Stimulated activated CD8-positive, alpha-beta memory T cell treated with anti-CD3 and anti-CD28 coated beads, Interleukin-4, amount 100 ng/mL, for 48 hours (primary cell): ENCODE measurements around the gene DBP.
A peak's percentile ranks its signal among the peaks of the same experiment; 100 is the strongest.
"Not testable (repeated sequence)": the region's sequence is repeated elsewhere in the genome, so short reads cannot be mapped to it uniquely, and the experiment has no call there.

Experiments used
- DNase-seq: peaks from one replicate; pipeline ENCODE4 v3.0.0-alpha.2; 2020

The DBP gene

DNA sequence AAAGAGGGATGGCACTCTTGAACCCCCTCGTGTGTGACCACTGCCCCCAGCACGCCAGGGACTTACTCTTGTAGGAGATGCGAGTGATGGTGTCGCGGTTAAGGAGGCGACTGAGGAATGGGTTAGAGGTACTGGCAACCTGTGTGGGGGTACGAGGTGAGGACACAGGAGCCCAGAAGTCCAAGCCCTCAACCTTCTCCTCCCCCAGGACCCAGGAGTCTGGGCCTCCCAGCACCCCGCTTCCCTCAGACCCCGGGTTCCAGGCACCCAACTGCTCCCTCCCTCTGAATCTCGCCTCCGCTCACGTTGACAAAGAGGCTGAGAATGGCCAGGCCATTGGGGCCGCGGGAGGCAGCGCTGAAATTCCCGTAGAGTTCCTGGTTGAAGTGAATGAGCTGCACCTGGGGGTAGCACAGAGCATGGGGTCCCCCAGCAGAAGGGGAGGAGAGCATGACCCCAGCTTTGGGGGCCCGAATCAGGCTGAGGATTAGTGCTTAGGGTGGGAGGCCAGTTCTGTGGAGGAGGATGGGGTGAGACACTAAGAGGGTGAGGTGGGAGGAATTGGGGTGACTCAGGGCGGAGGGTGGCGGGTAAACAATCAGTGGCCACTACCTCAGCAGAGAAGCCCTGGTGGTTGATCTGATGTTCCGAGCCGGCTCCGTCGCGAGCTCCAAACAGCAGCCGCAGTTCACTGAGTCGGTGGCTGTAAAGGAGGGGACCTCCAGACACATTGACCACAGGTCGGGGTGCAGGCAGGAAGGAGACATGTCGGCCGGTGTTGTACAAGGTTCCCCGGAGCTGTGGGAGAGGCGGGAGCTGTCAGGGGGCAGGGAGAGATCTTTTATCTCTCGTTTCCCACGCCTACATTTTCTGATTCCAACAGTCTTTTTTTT is 2.5 kb upstream of the DBP start:
- DNase-seq, result no peak

DNA sequence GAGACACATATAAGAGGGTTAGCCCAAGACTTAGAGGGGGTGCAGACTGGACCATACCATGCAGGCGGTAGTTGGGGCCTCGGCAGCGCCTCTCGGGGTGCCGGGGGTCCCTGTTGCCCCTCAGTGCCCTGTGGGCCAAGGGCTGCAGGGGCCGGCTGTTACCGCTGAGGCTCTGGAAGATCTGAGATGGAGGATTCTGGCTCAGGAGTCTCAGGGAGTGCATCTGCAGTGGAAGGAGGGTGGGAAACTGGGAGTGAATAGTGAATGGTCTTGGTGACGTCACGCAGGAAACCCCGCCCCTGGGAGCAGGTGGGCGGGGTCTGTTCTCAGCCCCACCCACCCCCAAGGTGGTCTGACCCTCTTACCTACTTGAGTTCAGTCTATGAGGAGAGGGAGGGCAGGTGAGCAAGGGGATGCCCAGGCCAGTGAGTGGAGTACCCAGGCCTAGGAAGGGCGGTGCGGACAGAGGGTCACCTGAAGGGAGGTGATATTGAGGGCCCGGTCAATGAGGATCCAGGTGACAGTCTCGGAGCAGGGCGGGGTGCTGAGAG is 1.7 kb upstream of the DBP start:
- DNase-seq, result no peak

DNA sequence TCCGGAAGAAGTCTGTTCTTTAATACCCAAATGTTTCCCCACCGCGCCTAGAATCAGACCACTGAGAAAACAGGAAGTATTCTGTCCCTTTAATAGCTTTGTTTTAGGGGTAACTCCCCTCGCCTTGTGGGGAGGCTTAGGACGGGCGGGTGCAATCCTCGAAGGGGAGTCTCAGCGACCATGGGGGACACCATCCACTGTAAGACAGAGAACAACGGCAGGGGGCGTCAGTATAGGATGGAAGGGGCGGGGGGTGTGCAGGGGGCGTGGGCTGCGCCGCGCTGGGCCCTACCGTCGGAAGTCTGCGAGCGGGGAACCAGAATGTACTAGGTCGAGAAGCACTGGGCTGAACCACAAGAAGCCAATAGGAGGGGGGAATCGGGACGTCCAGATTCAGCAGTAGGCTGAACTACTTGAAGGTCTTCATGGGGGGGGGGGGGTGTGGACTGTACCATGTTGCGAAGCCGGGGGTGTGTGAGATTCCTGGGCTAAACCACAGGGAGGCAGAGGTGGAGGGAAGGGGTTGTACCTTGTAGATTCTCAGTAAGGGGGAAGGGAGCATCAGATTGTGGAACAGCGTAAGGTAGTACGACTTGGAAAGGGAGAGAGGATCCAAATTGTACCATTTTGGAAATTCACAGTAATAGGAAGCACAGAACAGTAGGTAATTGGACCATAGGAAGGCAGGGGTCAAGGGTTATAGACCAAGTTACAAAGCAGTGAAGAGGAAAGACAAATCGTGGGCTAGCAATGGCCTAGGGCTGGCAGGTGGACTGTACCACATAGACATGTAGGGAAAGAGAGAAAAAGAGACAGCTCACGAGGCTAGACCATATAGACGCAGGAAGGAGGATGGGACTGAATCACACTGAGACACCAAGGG is 1.0 kb upstream of the DBP start:
- peak; percentile 76 for DNase-seq

DNA sequence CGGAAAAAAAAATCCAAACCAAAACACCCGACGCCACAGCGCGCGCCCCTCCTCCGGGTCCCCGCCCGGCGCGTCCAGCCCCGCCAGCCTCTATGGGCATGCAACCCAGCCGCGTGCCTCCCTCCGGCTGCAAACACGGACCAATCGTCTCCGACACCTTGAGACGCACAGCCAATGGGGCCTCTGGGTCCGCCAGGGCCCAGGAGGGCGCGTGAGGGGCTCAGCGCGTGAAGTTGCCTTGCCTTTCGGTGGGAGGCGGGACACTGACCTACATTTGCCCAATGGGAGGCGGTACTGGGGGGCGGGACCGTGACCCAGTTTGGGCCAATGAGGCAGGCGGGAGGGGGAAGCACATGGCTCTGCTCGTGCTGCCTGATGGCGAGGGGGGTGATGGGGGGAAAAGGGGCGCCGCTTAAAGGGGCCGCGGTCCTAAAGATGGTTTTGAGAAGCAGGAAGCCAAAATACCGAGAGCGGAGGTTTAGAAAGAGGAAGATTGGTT is 319 bp upstream of the DBP start:
- DNase-seq, result peak; percentile 99

DNA sequence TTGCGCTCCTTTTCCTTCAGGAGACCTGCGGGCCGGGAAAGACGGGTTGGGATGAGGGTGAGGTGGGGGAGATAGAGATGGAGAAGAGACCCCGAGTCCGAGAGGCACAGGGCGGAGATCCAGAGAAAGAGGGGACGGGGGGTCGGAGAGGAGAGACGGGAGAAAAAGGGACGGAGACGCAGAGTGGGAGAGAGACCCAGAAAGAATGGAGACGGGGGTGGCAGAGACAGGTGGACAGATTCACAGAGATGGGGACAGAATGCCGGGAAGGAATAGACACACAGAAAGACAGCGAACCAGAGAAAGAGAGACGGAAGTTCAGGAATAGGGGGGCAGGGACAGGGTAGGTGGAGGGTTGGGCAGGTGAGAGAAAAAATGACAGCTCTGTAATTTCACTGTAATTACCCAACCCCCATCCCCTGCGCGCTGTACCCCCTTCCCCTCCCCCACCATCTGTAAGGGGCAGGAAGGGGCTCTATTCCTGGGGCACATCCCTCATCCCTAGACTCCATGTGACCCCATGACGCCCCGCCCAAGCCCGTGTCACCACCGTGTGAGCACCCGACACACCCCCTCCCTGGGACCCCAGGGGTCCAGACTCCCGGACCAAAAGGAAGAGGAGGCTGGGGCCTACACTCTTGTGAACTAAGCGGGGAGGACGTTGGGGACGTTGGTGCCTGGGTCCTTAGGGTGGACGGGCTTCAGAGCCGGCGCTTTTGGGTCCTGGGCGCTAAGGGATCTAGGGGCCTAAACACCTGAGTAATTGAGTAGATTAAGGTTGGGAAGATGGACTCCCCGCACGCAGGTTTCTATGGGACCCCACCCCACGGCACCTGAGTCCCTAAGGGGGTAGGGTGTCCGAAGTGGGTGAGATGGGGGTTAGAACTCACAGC is 967 bp downstream of the DBP start:
- DNase-seq, result no peak

DNA sequence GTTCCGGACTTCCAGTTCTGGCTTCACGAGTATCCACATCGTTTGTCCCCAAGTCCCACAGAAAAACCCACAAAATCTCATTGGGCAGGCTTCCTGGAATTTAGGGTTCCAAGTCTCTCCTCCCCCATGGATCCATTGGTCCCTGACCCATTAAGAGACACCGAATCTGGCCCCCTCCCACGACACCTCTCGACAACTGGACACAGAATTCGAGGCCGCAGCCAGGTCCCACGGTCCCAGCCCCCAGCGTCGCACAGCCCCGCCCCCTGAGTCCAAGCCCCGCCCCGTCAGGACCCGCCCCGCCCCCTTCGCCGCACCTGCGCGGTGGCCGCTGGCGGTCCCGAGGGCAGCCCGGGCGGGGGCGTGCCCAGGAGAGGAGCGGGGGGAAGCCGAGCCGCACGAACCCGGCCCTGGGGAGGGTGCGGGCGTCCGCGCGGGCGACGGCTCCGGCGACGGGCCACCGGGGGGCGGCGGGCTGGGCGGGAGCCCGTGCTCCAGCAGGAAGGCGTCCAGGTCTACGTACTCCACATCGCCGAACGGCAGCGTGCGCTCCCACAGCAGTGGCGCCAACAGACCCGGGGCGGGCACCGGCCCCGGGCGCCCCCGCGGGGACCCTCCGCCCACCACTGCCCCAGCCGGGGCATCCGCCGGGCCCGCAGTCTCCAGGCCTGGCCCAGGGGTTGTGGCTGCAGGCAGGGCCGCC is 1.8 kb downstream of the DBP start:
- peak; percentile 83 for DNase-seq

DNA sequence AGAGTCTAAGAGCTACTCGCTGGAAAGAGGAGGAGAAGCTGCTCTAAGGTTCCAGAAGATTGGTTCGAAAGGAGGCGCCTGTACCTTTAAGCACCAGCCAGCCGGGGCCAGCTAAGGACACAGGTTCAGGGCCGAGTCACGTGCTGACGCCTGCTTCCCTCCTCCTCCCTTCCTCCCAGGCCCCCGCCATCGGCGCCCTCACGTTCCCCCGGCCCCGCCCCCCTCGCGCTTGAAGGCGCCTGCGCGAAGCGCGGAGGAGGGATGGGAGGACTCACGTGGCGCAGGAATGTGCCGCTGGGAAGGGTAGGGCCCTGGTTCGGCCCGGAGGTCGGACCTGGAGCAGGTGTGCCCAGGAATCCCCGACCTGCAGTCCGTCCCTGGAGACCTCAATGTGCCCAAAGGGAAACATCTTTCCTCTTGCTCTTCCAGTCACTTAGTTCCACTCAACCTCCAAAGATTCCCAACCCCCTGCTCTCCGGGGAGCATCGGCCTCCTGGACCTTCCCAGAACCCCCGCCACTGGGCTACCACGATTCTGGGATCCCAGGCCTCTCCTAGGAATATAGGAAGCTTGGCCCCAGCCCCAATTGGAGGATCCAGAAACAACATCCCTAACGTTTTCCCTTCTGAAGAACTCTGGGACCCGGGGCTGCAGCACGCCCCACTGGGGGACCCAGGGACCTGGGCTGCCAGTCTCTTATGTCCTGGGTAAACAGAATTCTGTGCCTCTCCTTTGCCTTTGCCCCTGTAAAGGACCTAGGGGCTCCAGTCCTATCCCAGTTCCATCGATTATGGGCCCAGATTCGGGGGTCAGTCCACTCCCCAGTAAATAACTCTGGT is 2.5 kb downstream of the DBP start:
- DNase-seq, result peak; percentile 96

DNA sequence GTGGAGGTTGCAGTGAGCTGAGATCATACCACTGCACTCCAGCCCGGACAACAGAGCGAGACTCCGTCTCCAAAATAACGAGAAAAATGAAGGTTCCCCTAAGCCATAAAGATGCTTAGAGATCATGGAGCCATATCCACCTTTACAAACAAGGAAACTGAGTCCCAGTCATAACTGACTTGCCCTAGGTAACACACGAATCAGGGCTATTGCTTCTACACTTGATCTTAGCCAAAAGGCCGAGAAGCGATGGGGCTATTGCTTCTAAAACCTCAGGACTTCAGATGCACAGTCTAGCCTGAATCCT is 3.2 kb downstream of the DBP start:
- no peak for DNase-seq

DNA sequence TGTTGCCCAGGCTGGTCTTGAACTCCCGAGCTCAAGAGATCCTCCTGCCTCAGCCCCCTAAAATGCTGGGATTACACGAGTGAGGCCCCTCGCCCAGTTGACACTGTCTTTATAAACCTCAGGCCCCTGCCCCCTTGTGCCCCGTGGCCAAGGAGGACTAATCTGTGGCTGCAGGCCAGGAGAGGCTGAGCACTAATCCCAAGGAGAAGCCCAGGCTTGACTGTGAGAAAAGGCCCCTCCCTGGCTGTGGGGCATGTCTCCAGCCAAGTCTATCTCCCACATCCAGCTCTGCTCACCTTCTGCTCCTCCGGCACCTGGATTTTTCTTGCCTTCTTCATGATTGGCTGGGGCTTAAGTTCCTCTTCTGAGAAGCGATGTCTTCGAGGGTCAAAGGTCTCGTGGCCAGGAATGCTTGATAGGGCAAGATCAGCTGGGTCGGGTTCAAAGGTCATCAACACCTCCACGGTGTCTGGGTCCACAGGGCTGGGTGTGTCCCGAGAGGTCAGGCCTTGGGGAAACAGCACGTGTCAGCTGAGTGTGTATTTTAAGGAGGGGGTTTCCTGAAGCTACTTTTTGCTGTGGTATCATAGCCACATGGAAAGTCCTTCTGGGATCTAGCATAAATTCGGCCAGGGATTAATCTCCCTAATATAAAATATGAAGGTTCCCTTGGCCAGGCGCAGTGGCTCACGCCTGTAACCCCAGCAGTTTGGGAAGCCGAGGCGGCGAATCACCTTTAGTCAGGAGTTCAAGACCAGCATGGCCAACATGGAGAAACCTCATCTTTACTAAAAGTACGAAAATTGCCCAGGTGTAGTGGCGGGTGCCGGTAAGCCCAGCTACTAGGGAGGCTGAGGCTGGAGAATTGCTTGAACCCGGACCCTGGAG is 3.8 kb downstream of the DBP start:
- no peak for DNase-seq

DNA sequence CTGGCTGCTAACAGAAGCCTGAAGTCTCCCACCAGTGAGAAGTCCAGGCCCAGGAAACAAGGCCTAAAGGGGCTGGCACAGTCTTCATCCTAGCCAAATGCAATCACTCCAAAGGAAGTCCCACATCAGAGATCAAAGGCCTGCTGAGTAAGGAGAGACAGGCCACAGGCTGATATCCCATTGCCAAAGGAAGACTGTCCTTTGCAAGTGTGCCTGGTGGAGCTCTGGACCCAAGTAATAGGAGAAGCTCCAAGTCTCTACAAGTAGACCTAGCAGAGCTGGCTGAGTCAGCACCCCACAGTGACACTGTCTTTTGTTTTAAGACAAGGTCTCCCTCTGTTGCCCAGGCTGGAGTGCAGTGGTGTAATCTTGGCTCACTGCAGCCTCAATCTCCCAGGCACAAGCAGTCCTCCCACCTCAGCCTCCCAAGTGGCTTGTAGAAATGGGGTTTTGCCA is 4.5 kb downstream of the DBP start:
- no peak for DNase-seq

DNA sequence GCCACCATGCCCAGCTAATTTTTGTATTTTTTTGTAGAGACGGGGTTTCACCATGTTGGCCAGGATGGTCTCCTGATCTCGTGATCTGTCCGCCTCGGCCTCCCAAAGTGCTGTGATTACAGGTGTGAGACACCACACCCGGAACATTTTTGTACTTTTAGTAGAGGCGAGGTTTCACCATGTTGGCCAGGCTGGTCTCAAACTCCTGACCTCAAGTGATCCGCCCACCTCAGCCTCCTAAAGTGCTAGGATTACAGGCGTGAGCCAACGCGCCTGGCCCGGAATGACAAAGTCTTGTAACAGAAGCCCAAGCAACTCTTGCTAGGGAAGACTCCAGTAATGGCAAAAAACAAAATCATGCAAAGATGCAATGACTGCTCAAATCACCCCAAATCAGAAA is 4.9 kb downstream of the DBP start:
- not testable (repeated sequence) for DNase-seq

DNA sequence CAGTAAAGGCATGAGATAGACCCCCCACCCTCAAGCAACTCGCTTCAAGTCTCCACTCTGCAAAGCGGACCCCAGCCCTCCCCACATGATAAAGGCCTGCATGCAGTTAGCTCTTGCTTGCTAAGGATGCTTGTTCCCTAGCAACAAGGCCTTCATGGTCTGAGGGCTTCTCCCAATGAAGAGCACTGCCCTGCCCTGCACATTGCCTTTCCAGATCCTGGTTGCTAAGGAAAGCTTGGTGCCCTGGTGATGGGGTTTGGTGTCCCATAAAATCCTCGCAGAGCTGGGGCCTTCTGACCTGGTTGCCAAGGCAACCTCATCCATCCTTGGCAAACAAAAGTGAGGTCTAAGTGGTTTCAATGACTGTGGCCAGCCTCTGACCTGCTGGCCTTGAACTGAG is 6.0 kb downstream of the DBP start:
- DNase-seq, result no peak

DNA sequence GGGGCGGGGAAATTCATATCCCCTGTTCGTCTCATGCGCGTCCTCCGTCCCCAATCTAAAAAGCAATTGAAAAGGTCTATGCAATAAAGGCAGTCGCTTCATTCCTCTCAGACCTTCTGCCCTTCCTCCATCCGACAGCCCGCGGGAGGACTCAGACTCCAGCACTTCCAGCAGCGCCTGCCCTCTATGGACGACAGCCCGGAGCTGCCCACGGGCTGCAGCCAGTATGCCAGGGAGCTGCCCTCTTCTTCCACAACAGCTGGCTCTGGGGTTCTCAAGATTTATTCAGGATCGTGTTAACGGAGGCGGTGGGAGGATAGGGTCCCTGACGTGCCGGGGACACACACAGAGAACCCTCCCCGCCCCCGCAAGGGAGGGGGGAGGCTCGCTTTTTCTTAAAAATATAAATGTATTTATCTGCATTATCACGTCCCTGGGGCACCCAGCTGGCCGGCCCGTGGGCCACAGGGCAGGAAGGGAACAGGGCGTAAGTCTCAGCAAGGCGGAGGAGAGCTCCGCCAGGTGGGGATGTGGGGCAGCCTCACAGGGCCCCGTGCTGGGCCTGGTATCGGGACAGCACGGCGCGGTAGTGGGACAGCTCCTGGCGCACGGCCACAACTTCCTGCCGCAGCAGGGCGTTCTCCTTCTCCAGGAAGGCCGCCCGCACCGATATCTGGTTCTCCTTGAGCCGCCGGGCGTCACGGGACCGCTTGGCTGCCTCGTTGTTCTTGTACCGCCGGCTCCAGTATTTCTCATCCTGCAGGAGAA is 6.7 kb downstream of the DBP start:
- DNase-seq, result no peak

DNA sequence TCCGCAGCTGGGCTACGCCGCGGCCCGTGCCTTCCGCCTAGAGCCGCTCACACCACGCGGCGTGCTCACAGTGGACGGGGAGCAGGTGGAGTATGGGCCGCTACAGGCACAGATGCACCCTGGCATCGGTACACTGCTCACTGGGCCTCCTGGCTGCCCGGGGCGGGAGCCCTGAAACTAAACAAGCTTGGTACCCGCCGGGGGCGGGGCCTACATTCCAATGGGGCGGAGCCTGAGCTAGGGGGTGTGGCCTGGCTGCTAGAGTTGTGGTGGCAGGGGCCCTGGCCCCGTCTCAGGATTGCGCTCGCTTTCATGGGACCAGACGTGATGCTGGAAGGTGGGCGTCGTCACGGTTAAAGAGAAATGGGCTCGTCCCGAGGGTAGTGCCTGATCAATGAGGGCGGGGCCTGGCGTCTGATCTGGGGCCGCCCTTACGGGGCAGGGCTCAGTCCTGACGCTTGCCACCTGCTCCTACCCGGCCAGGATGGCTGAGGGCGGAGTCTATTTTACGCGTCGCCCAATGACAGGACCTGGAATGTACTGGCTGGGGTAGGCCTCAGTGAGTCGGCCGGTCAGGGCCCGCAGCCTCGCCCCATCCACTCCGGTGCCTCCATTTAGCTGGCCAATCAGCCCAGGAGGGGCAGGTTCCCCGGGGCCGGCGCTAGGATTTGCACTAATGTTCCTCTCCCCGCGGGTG is 7.4 kb downstream of the DBP start:
- DNase-seq, result peak; percentile 68

DNA sequence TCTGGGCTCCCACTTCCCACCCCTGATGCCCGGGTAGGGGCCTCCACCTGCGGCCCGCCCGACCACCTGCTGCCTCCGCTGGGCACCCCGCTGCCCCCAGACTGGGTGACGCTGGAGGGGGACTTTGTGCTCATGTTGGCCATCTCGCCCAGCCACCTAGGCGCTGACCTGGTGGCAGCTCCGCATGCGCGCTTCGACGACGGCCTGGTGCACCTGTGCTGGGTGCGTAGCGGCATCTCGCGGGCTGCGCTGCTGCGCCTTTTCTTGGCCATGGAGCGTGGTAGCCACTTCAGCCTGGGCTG is 7.9 kb downstream of the DBP start:
- no peak for DNase-seq

DNA sequence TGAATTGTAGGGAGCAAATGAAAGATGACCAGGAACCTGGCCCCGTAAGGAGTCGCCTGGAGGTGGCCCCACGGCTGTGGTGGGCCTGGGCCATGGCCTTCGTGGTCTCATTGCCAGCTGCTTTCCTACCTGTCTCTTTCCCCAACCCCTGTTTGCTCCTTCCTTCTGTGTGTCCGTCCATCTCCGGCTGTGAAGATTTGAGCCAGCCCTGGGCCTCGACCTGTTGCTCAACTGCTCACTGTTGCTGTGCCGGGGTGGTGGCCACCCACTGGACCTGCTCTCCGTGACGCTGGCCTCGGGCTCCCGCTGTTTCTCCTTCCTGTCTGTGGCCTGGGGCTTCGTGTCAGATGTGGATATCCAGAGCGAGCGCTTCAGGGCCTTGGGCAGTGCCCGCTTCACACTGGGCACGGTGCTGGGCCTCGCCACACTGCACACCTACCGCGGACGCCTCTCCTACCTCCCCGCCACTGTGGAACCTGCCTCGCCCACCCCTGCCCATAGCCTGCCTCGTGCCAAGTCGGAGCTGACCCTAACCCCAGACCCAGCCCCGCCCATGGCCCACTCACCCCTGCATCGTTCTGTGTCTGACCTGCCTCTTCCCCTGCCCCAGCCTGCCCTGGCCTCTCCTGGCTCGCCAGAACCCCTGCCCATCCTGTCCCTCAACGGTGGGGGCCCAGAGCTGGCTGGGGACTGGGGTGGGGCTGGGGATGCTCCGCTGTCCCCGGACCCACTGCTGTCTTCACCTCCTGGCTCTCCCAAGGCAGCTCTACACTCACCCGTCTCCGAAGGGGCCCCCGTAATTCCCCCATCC is 8.5 kb downstream of the DBP start:
- DNase-seq, result no peak

DNA sequence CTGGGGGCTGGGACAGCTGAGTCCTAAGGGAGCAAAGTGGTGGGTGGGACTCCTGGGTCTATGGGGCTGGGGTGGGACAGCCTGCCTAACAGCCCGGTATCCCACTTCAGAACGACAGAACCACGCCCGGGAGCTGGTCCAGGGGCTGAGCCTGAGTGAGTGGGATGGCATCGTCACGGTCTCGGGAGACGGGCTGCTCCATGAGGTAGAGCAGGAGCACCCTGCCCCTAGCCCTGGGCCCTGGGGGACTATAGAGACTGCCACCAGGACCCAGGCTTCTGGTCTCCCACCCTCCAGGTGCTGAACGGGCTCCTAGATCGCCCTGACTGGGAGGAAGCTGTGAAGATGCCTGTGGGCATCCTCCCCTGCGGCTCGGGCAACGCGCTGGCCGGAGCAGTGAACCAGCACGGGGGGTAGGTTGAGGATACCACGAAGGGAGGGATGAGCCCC is 9.3 kb downstream of the DBP start:
- DNase-seq, result no peak
